Left ventricle myocardium inferior (tissue), 1 donor: Measurements from ENCODE around the gene TSPAN9. TPM values are rescaled to one million over a fixed set of nuclear protein-coding genes. Genes with fewer than 3 reads are reported as not detected.

Source experiments
- DNase-seq: peaks from one replicate; pipeline ENCODE4 v3.0.0-alpha.2; 2020
- H3K27ac ChIP-seq: fragments of 200-600 bp; replicated peaks from 2 replicates; pipeline ENCODE4 v1.8.0; 2021
- H3K27me3 ChIP-seq: fragments of 200-600 bp; 2 replicates; pipeline ENCODE4 v1.8.0; 2021; ENCODE audit warnings: low read depth
- H3K36me3 ChIP-seq: fragments of 200-600 bp; 2 replicates; pipeline ENCODE4 v1.8.0; 2021
- H3K4me1 ChIP-seq: fragments of 200-600 bp; 2 replicates; pipeline ENCODE4 v1.8.0; 2021
- H3K4me3 ChIP-seq: fragments of 200-600 bp; 2 replicates; pipeline ENCODE4 v1.8.0; 2021; ENCODE audit warnings: mild to moderate bottlenecking, moderate library complexity
- H3K9me3 ChIP-seq: fragments of 200-600 bp; replicated peaks from 2 replicates; pipeline ENCODE4 v1.8.0; 2021
- intact Hi-C: fragments of 100-400 bp; cut with micrococcal nuclease; formaldehyde crosslinking; loops from one replicate; pipeline ENCODE4 v1.11.0; 2022
- total RNA-seq: library from RNA; stranded (reverse); fragmentation: NEBNext Ultra II Directional; extraction: Animal tissue kit (Norgen Biotek cat#: 25700); gene quantifications from one replicate; pipeline ENCODE4 v1.2.1, GENCODE V29; 2021
- TF ChIP-seq, protein P1 (sequence below): fragments of 200-600 bp; IDR thresholded peaks from 2 replicates; pipeline ENCODE4 v1.8.0; 2021; ENCODE audit warnings: antibody characterized with exemption, mild to moderate bottlenecking, borderline replicate concordance
- donor health status: DM: no; HTN: yes; CAD: no; lungs with severe emphysema.

Gene TSPAN9
- total RNA-seq, 1 donor from 2014 or later: 305 TPM

DNA sequence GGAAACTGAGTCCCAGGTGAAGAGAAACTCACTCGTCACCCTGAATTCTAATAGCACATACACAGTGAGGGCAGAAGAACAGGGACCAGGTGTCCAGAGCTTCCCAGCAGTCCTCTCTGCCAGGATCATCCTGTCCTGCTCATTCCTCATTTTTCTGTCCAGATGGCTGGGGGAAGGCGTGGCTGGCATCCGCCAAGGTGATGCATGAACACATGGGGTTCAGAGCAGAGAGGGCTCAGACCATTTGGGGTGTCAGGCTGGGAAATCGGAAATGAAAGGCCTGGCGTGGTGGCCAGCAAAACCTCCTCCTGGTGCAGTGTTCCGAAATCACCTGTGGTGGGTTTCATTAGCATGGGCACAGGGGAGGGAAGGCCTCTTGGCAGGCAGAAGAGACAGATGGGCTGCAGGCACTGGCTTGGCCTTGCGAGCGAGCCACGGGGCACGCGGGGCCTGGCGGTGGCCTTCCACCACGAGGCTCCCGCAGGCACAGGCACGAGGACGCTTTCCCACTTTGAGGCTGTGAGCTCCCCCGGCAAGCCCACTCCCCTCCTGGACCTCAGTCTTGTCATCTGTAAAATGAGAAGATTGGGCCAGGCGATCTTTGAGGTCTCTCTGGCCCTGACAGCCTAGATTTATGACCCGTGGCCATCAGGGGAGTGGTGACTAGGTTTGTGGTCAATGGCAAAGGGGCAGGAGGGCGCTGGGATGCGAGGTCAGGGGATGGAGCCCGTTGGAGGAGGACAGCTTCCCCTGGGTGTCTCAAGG, 68.5 kb downstream of the TSPAN9 start:
- peak overlapping the region; percentile 80 for H3K27ac ChIP-seq
- no peak for DNase-seq
- no peaks in the 10 kb centered on the region for H3K9me3 ChIP-seq
- no peaks in the 10 kb centered on the region for H3K36me3 ChIP-seq
- H3K27me3 ChIP-seq: no peaks in the 10 kb centered on the region
- no peak overlapping the region for H3K4me3 ChIP-seq
- peaks cover 94% of the 10 kb centered on the region for H3K4me1 ChIP-seq
- TF ChIP-seq, protein P1, sequence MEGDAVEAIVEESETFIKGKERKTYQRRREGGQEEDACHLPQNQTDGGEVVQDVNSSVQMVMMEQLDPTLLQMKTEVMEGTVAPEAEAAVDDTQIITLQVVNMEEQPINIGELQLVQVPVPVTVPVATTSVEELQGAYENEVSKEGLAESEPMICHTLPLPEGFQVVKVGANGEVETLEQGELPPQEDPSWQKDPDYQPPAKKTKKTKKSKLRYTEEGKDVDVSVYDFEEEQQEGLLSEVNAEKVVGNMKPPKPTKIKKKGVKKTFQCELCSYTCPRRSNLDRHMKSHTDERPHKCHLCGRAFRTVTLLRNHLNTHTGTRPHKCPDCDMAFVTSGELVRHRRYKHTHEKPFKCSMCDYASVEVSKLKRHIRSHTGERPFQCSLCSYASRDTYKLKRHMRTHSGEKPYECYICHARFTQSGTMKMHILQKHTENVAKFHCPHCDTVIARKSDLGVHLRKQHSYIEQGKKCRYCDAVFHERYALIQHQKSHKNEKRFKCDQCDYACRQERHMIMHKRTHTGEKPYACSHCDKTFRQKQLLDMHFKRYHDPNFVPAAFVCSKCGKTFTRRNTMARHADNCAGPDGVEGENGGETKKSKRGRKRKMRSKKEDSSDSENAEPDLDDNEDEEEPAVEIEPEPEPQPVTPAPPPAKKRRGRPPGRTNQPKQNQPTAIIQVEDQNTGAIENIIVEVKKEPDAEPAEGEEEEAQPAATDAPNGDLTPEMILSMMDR: no peak
- intact Hi-C loops: loop anchor here (10.0 kb wide), 1 partner anchor 59 kb away; no protein-coding TSS in a partner anchor

DNA sequence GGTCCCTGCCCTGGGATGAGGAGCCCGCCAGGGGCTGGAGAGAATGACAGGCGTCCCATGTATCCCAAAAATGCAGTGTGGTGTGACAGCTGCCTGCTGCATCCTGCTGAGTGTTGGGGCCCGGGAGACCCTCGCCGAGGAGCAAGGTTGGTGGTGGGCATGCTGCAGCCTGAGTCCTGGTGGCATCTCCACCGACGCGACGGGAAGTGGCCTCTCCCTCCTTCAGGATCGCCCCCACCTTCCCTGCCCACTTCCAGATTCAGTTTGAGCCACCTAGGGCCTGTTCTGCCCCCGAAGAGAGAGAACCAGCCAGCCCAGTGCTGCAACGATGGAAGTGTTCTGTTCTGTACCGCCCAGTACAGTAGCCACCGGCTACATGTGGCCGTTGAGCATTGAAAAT, 70.1 kb downstream of the TSPAN9 start:
- DNase-seq: no peak
- Histone ChIP-seq H3K9me3 (no peaks in the 10 kb centered on the region), H3K4me3 (no peak overlapping the region), H3K27me3 (no peaks in the 10 kb centered on the region), H3K36me3 (no peaks in the 10 kb centered on the region), H3K4me1 (peaks cover 94% of the 10 kb centered on the region), H3K27ac (no peak overlapping the region)
- TF ChIP-seq, protein P1: no peak
- intact Hi-C loops: loop anchor here (10.0 kb wide), 1 partner anchor 58 kb away; no protein-coding TSS in a partner anchor

DNA sequence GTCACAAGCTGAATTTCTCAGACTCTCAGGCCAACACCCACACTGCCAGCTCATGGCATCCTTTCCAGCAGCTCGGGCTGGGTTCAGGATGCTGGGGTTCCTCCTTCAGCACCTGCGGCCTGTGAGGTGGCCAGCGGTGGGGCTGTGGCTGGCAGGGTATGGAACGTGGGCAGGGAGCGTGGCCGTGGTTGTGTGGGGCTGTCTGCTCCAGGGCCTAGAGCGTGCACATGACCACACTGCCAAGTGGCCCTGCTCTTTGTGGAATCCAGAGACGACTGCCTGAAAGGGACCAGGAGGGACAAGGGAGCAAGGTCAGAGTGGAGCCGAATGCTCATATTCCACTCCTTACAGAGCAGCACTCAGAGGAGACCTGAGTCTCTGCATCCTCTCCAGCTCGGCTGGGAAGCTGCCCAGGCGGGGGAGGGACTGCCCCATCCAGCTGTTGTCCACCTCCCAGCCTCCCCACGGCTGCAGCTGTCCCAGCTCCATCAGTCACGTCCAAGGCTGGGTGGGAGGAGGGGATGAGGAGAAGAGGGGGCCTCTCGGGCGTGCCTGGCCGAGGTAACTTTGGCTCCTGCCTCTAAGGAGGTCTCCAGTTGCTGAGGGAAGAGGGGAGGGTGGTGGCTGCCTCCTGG, 71.3 kb downstream of the TSPAN9 start:
- intact Hi-C loops: loop anchor here (10.0 kb wide), 1 partner anchor 56 kb away; no protein-coding TSS in a partner anchor
- Histone ChIP-seq H3K27me3 (no peaks in the 10 kb centered on the region), H3K4me3 (no peak overlapping the region), H3K4me1 (peaks cover 99% of the 10 kb centered on the region), H3K9me3 (no peaks in the 10 kb centered on the region), H3K36me3 (no peaks in the 10 kb centered on the region), H3K27ac (peak overlapping the region; percentile 60)
- peak; percentile 73 for DNase-seq
- TF ChIP-seq, protein P1: no peak

DNA sequence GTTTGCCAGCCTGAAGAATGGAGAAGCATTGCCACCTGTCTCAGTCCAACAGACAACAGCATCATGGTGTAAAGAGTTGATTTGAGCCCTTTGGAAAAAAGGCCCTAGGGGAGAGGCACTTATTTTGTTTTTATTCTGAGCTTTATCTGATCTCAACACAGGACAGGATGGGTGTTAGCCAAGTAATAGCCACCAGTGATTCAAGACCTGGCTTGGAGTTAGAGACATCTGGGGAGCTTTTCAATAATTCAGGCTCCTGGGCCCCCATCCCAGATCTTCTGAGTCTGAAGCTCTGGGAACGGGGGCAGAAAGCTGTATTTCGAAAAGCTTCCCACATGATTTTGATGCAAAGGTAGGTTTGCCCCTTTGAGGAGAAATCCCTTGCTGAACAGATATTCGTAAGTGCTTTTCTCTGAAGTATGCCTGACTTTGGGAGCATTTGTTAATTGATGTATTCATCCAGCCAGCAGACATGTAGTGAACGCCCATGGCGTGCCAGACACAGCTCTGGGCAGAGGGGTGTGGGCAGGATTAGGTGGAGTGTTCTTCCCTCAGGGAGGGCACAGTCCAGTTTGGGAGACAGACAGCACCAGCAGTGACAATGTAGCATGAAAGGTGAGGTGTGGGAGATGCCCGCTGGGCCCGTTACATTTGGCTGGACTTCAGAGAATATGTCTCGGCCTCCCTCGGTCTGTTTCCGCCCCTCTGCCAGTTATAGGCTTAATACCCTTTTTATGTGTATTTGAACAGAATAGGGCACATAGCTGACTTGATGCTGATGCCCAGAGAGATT, 72.5 kb downstream of the TSPAN9 start:
- TF ChIP-seq, protein P1: no peak
- intact Hi-C loops: loop anchor here (10.0 kb wide), 1 partner anchor 55 kb away; no protein-coding TSS in a partner anchor

DNA sequence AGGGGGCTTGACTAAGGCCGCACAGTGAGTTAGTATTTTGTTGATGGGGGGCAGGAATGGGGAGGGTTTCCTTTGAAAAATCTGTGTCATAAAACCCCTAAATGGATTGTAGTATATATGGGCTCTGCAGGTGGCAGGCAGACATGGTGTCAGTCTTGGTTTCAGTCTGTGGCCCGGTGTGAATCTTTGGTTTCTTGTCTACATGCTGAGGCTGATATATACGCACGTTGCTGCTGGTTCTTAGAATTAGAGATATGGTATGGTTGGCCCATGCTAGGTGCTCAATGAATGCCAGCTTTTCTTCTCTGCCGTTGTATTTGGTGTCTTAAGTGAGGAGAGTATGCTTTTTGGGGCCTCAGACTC, 73.1 kb downstream of the TSPAN9 start:
- H3K36me3 ChIP-seq: no peaks in the 10 kb centered on the region
- no peak for DNase-seq
- H3K4me1 ChIP-seq: peaks cover 99% of the 10 kb centered on the region
- H3K9me3 ChIP-seq: no peaks in the 10 kb centered on the region
- no peaks in the 10 kb centered on the region for H3K27me3 ChIP-seq
- H3K27ac ChIP-seq: peak overlapping the region; percentile 60
- TF ChIP-seq, protein P1: no peak
- intact Hi-C loops: no loop called here
- peak overlapping the region; percentile 24 for H3K4me3 ChIP-seq

More for the DNA sequence above, 72.5 kb downstream of the TSPAN9 start:
- no peaks in the 10 kb centered on the region for H3K27me3 ChIP-seq
- no peaks in the 10 kb centered on the region for H3K36me3 ChIP-seq
- peaks cover 99% of the 10 kb centered on the region for H3K4me1 ChIP-seq
- no peak for DNase-seq
- no peak overlapping the region for H3K4me3 ChIP-seq
- peak overlapping the region; percentile 60 for H3K27ac ChIP-seq
- no peaks in the 10 kb centered on the region for H3K9me3 ChIP-seq
